Spleen (tissue), 11 donors: ENCODE results near the gene DCAF6. TPM values are rescaled to one million over a fixed set of nuclear protein-coding genes. Genes with fewer than 3 reads are reported as not detected.

Experiments used
- DNase-seq: peaks from one replicate; pipeline ENCODE4 v3.0.0-alpha.2; 2020
- H3K27ac ChIP-seq, 8 donors: fragments of 200-600 bp; sonication (generic) in 7 of 8; 1 replicate in 4 of 8; 2 replicates in 4 of 8; pipeline versions ENCODE4 v1.5.0 to v1.8.0; 2016 to 2021; ENCODE audit warnings: inconsistent platforms in 4 of 8, mild to moderate bottlenecking in 4 of 8, moderate library complexity in 1 of 8
- H3K27me3 ChIP-seq, 7 donors: fragments of 200-600 bp; sonication (generic) in 6 of 7; replicated peaks in 1 of 7; 1 replicate in 4 of 7; 2 replicates in 3 of 7; pipeline versions ENCODE4 v1.5.0 to v1.8.0; 2016 to 2021; ENCODE audit warnings: inconsistent platforms in 3 of 7, mild to moderate bottlenecking in 1 of 7
- H3K36me3 ChIP-seq, 6 donors: fragments of 200-600 bp; sonication (generic) in 5 of 6; 1 replicate in 4 of 6; 2 replicates in 2 of 6; pipeline versions ENCODE4 v1.5.0 to v1.8.0; 2016 to 2021; ENCODE audit warnings: inconsistent platforms in 2 of 6
- H3K4me1 ChIP-seq, 6 donors: fragments of 200-600 bp; sonication (generic) in 5 of 6; 1 replicate in 3 of 6; 2 replicates in 3 of 6; pipeline versions ENCODE4 v1.5.0 to v1.8.0; 2016 to 2021; ENCODE audit warnings: inconsistent platforms in 3 of 6
- H3K4me3 ChIP-seq, 8 donors: fragments of 200-600 bp; sonication (generic) in 7 of 8; 1 replicate in 4 of 8; 2 replicates in 4 of 8; pipeline versions ENCODE4 v1.5.0 to v1.8.0; 2016 to 2021; ENCODE audit warnings: inconsistent platforms in 4 of 8, mild to moderate bottlenecking in 4 of 8, moderate library complexity in 2 of 8
- H3K9me3 ChIP-seq, 8 donors: fragments of 200-600 bp; sonication (generic) in 7 of 8; 1 replicate in 4 of 8; 2 replicates in 4 of 8; pipeline versions ENCODE4 v1.5.0 to v1.8.0; 2016 to 2021; ENCODE audit warnings: inconsistent platforms in 4 of 8
- POLR2A ChIP-seq, 3 donors: fragments of 450-650 bp; IDR thresholded peaks; one replicate each; pipeline ENCODE4 v1.5.1; 2017; ENCODE audit warnings: antibody characterized with exemption in 3 of 3, mild to moderate bottlenecking in 1 of 3
- POLR2AphosphoS5 ChIP-seq, 3 donors: sonication (generic); formaldehyde crosslinking; IDR thresholded peaks; one replicate each; pipeline ENCODE4 v1.5.1; 2017; ENCODE audit warnings: antibody characterized with exemption in 3 of 3
- WGBS, 5 donors: extraction: QIAGEN DNeasy Blood & Tissue Kit in 3 of 5; methylation state at CpG; one replicate each; pipeline versions ENCODE4 v1.1.5 to v1.1.7; 2013 to 2018; 5-methylcytosine and 5-hydroxymethylcytosine counted together
- intact Hi-C: fragments of 100-400 bp; cut with DNase I; formaldehyde crosslinking; loops from one replicate; pipeline ENCODE4 v1.15.0; 2023; ENCODE audit warnings: low total_unique reads
- polyA plus RNA-seq, 3 donors: library from polyadenylated mRNA; stranded (reverse); fragments of 200-250 nt; gene quantifications; one replicate each; pipeline ENCODE4 v1.2.1, GENCODE V29; 2013
- total RNA-seq, 7 donors: library from RNA; depleted of rRNA in 3 of 7; stranded (reverse); fragments of >200 nt in 3 of 7; fragmentation: NEBNext Ultra II Directional in 4 of 7; extraction: Animal tissue kit (Norgen Biotek cat#: 25700) in 4 of 7; gene quantifications; one replicate each; pipeline versions ENCODE4 v1.1.0 to v1.2.1, GENCODE V29; 2016 to 2021
- TF ChIP-seq, protein P1 (sequence below), 11 experiments: fragments of 200-600 bp in 7 of 11; fragments of 450-650 bp in 4 of 11; sonication (generic) in 4 of 11; IDR thresholded peaks in 8 of 11; conservative IDR thresholded peaks in 3 of 11; 1 replicate in 7 of 11; 2 replicates in 4 of 11; pipeline versions ENCODE4 v1.4.0 to v1.8.0; 2016 to 2021; ENCODE audit warnings: antibody characterized with exemption in 11 of 11, inconsistent platforms in 4 of 11, mild to moderate bottlenecking in 1 of 11
- donor health status: healthy with polysubstance abuse.
- donor health status: DM: no; HTN: no; CAD: no; lungs with moderate emphysema.
- donor health status: DM: no; HTN: no; CAD: no.
- donor health status: Bipolar disorder and iron deficiency.
- donor health status: healthy.
- donor health status: DM: no; HTN: no; CAD: no.
- donor health status: DM: yes; HTN: yes; CAD: no.

DCAF6 gene
- total and polyA plus RNA-seq, 10 donors = 19.2 to 76.6 (median 43.6) TPM

DNA sequence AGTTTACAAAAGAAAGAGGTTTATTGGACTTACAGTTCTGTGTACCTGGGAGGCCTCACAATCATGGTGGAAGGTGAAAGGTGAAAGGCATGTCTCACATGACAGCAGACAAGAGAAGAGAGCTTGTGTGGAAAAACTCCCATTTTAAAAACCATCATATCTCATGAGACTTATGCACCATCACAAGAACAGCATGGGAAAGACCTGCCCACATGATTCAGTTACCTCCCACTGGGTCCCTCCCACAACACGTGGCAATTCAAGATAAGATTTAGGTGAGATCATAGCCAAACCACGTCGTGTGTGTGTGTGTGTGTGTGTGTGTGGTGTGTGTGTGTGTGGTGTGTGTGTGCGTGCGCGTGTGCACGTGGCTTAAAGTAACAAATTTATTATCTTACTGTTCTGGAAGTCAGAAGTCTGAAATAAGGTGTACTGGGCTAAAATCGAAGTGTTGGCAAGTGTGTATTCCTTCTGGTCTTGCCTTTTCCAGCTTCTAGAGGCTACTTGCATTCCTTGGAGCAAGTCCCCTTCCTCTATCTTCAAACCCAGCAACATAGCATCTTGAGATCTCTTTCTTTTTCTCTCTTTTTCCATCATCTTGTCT lies 48.5 kb downstream of the DCAF6 start:
- Histone ChIP-seq H3K36me3 (peaks cover 0 to 69% (median under 1%) of the 10 kb centered on the region in 6 donors), H3K9me3 (no peaks in the 10 kb centered on the region), H3K27ac (no peak overlapping the region), H3K4me3 (no peak overlapping the region), H3K27me3 (no peaks in the 10 kb centered on the region), H3K4me1 (peaks cover 0 to 8% (median 0%) of the 10 kb centered on the region in 6 donors)
- intact Hi-C loops = no loop called here
- TF ChIP-seq, protein P1, sequence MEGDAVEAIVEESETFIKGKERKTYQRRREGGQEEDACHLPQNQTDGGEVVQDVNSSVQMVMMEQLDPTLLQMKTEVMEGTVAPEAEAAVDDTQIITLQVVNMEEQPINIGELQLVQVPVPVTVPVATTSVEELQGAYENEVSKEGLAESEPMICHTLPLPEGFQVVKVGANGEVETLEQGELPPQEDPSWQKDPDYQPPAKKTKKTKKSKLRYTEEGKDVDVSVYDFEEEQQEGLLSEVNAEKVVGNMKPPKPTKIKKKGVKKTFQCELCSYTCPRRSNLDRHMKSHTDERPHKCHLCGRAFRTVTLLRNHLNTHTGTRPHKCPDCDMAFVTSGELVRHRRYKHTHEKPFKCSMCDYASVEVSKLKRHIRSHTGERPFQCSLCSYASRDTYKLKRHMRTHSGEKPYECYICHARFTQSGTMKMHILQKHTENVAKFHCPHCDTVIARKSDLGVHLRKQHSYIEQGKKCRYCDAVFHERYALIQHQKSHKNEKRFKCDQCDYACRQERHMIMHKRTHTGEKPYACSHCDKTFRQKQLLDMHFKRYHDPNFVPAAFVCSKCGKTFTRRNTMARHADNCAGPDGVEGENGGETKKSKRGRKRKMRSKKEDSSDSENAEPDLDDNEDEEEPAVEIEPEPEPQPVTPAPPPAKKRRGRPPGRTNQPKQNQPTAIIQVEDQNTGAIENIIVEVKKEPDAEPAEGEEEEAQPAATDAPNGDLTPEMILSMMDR (IDR thresholded peaks at IDR 0.05 in 8 of 11, conservative IDR thresholded peaks at IDR 0.05 in 3 of 11) = no peak
- TF ChIP-seq POLR2A (IDR thresholded peaks at IDR 0.05) (no peak), POLR2AphosphoS5 (IDR thresholded peaks at IDR 0.05) (no peak)
- DNase-seq = no peak
- 76 to 82% (median 77%) methylated on average over 8 of the region's 8 CpGs for WGBS, 5 donors

- intact Hi-C loops = no loop called here
- no peak for DNase-seq
- Histone ChIP-seq H3K27ac (no peak overlapping the region), H3K9me3 (no peaks in the 10 kb centered on the region), H3K4me1 (peaks cover 0 to 8% (median 0%) of the 10 kb centered on the region in 6 donors), H3K27me3 (no peaks in the 10 kb centered on the region), H3K4me3 (no peak overlapping the region), H3K36me3 (peaks cover 0 to 69% (median 5%) of the 10 kb centered on the region in 6 donors)
- WGBS, 5 donors = 90 to 93% (median 91%) methylated on average over 3 of the region's 3 CpGs
- TF ChIP-seq POLR2AphosphoS5 (IDR thresholded peaks at IDR 0.05) = no peak
- no peak for TF ChIP-seq POLR2A (IDR thresholded peaks at IDR 0.05)
- TF ChIP-seq, protein P1 (IDR thresholded peaks at IDR 0.05 in 8 of 11, conservative IDR thresholded peaks at IDR 0.05 in 3 of 11) = no peak
Measured at GRCh38 chr1:167987174-167987573, 50.7 kb downstream of the DCAF6 start.

DNA sequence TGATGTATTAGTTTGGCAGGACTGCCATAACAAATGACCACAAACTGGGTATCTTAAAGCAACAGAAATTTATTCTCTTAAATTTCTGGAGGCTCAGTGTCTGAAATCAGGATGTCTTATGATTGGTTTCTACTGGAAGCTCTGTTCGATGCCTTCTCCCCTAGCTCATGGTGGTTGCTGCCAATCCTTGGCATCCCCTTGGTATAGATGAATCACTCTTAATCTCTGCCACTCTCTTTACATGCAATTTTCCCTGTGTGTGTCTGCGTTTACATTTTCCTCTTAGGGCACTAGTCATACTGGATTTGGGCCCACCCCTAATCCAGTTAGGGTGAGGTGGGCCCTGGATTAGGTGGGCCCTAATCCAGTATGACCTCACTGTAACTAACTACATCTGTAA lies 55.1 kb downstream of the DCAF6 start:
- Histone ChIP-seq H3K4me1 (no peaks in the 10 kb centered on the region), H3K9me3 (no peaks in the 10 kb centered on the region), H3K4me3 (no peak overlapping the region), H3K27ac (no peak overlapping the region), H3K36me3 (peaks cover 0 to 89% (median 26%) of the 10 kb centered on the region in 6 donors), H3K27me3 (no peaks in the 10 kb centered on the region)
- TF ChIP-seq POLR2AphosphoS5 (IDR thresholded peaks at IDR 0.05) (no peak), POLR2A (IDR thresholded peaks at IDR 0.05) (no peak)
- TF ChIP-seq, protein P1 (IDR thresholded peaks at IDR 0.05 in 8 of 11, conservative IDR thresholded peaks at IDR 0.05 in 3 of 11) = no peak
- no peak for DNase-seq
- 92 to 98% (median 94%) methylated on average over 2 of the region's 2 CpGs for WGBS, 5 donors
- intact Hi-C loops = no loop called here

DNA sequence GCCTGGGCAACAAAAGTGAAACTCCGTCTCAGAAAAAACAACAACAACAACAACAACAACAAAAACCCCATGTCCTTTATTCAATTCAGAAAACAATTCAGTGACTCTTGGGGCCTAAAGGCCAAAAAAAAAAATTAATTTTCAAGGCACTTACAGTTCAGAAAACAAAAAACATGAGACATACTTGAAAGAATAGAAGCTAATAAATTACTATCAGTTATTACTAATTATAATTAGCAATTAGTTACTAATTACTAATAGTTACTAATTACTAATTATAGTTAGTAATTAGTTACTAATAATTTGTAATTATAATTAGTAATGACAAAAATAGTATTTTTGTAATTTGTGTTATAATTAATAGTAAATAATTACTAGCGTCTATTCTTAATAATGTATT lies 57.2 kb downstream of the DCAF6 start:
- Histone ChIP-seq H3K9me3 (no peaks in the 10 kb centered on the region), H3K4me1 (no peaks in the 10 kb centered on the region), H3K36me3 (peaks cover 0 to 94% (median 27%) of the 10 kb centered on the region in 6 donors), H3K27me3 (no peaks in the 10 kb centered on the region), H3K4me3 (no peak overlapping the region), H3K27ac (no peak overlapping the region)
- TF ChIP-seq POLR2AphosphoS5 (IDR thresholded peaks at IDR 0.05) = no peak
- TF ChIP-seq, protein P1 (IDR thresholded peaks at IDR 0.05 in 8 of 11, conservative IDR thresholded peaks at IDR 0.05 in 3 of 11) = no peak
- TF ChIP-seq POLR2A (IDR thresholded peaks at IDR 0.05) = no peak
- intact Hi-C loops = no loop called here
- WGBS, 5 donors = 68 to 99% (median 96%) methylated on average over 2 of the region's 2 CpGs
- no peak for DNase-seq
